MM.1S (cell line): ENCODE measurements around the gene PSD2.

Source experiments
- DNase-seq: peaks from one replicate; pipeline ENCODE4 v3.0.0-alpha.2; 2015
- H2AFZ ChIP-seq: fragments of 300-600 bp; sonication (generic); 2 replicates; pipeline ENCODE4 v1.6.0; 2016; ENCODE audit warnings: antibody characterized with exemption, low read length
- H3F3A ChIP-seq: fragments of 300-600 bp; sonication (generic); 2 replicates; pipeline ENCODE4 v1.6.1; 2016; ENCODE audit warnings: mild to moderate bottlenecking, antibody characterized with exemption, low read length, moderate library complexity, mixed read lengths; ENCODE audit not compliant: insufficient read depth
- H3K27ac ChIP-seq: fragments of 300-600 bp; sonication (generic); 2 replicates; pipeline ENCODE4 v1.5.1; 2016; ENCODE audit warnings: mild to moderate bottlenecking, low read length
- H3K27me3 ChIP-seq: fragments of 300-600 bp; sonication (generic); replicated peaks from 2 replicates; pipeline ENCODE4 v1.6.0; 2016; ENCODE audit warnings: low read length; ENCODE audit not compliant: insufficient read depth
- H3K36me3 ChIP-seq: fragments of 300-600 bp; sonication (generic); replicated peaks from 2 replicates; pipeline ENCODE4 v1.6.1; 2016; ENCODE audit warnings: mild to moderate bottlenecking, low read length, mixed read lengths; ENCODE audit not compliant: insufficient read depth
- H3K4me1 ChIP-seq: fragments of 300-600 bp; sonication (generic); 2 replicates; pipeline ENCODE4 v1.6.1; 2016; ENCODE audit warnings: low read length, mixed read lengths
- H3K4me2 ChIP-seq: fragments of 300-600 bp; sonication (generic); 2 replicates; pipeline ENCODE4 v1.6.0; 2016; ENCODE audit warnings: low read depth, low read length
- H3K4me3 ChIP-seq: fragments of 300-600 bp; sonication (generic); 2 replicates; pipeline ENCODE4 v1.5.1; 2016; ENCODE audit warnings: low read length, mixed read lengths
- H3K79me2 ChIP-seq: fragments of 300-600 bp; sonication (generic); 2 replicates; pipeline ENCODE4 v1.6.1; 2016; ENCODE audit warnings: mixed run types, low read length, mixed read lengths
- H3K9ac ChIP-seq: fragments of 300-600 bp; sonication (generic); 2 replicates; pipeline ENCODE4 v1.6.1; 2016; ENCODE audit warnings: low read length, mixed read lengths
- H3K9me2 ChIP-seq: fragments of 300-600 bp; sonication (generic); replicated peaks from 2 replicates; pipeline ENCODE4 v1.6.1; 2016; ENCODE audit warnings: mild to moderate bottlenecking, low read length, mixed read lengths; ENCODE audit not compliant: insufficient read depth
- H3K9me3 ChIP-seq: fragments of 300-600 bp; sonication (generic); replicated peaks from 2 replicates; pipeline ENCODE4 v1.6.1; 2016; ENCODE audit warnings: mild to moderate bottlenecking, low read length, mixed read lengths; ENCODE audit not compliant: insufficient read depth
- H4K20me1 ChIP-seq: fragments of 300-600 bp; sonication (generic); 2 replicates; pipeline ENCODE4 v1.6.1; 2016; ENCODE audit warnings: mild to moderate bottlenecking, low read length, moderate library complexity, mixed read lengths; ENCODE audit not compliant: insufficient read depth
- CTCF ChIP-seq: fragments of 300-600 bp; sonication (generic); IDR thresholded peaks from 2 replicates; pipeline ENCODE4 v1.5.1; 2016; ENCODE audit warnings: antibody characterized with exemption, low read length, mixed read lengths
- EZH2 ChIP-seq: fragments of 300-600 bp; sonication (generic); optimal IDR thresholded peaks from 2 replicates; pipeline ENCODE3; 2017; ENCODE audit warnings: low read depth, mild to moderate bottlenecking, antibody characterized with exemption, low read length, mixed read lengths
- EZH2phosphoT487 ChIP-seq: fragments of 300-600 bp; sonication (generic); IDR thresholded peaks from 2 replicates; pipeline ENCODE4 v1.6.1; 2018; ENCODE audit warnings: antibody characterized with exemption, low read length

The PSD2 gene

DNA sequence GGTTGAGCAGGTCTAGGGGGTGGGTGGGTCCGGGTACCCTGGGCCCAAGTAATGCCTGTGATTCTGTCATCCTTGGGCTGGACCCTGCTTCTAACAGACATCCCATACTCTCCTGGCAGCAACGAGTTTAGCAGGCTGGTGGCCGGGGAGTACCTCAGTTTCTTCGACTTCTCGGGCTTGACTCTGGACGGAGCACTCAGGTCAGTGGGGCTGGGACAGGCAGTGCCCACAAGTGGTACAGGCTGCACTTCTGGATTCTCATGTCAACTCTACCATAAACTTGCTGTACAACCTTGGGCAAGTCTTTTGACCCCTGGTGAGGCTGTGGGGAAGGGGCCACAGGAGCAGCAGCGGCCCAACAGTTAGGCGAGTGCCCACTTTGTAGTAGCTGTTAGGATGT is 21.8 kb downstream of the PSD2 start:
- Histone ChIP-seq H3K9ac (no peak overlapping the region), H3K4me2 (no peak overlapping the region), H3K36me3 (no peaks in the 10 kb centered on the region), H3K79me2 (no peaks in the 10 kb centered on the region), H3K9me3 (no peaks in the 10 kb centered on the region), H3K9me2 (no peaks in the 10 kb centered on the region), H2AFZ (no peak overlapping the region), H3K4me3 (no peak overlapping the region), H3F3A (no peaks in the 10 kb centered on the region), H3K27ac (no peak overlapping the region), H3K27me3 (peaks cover 62% of the 10 kb centered on the region), H3K4me1 (no peaks in the 10 kb centered on the region), H4K20me1 (no peaks in the 10 kb centered on the region)
- no peak for TF ChIP-seq EZH2phosphoT487
- no peak for TF ChIP-seq EZH2
- no peak for TF ChIP-seq CTCF
- no peak for DNase-seq

GRCh38 chr5:139817970-139818369 is 22.4 kb downstream of the PSD2 start:
- no peaks in the 10 kb centered on the region for H4K20me1 ChIP-seq
- no peak for TF ChIP-seq CTCF
- no peak overlapping the region for H2AFZ ChIP-seq
- H3F3A ChIP-seq = no peaks in the 10 kb centered on the region
- no peak for DNase-seq
- H3K9me3 ChIP-seq = no peaks in the 10 kb centered on the region
- peaks cover 56% of the 10 kb centered on the region for H3K27me3 ChIP-seq
- no peaks in the 10 kb centered on the region for H3K4me1 ChIP-seq
- no peaks in the 10 kb centered on the region for H3K36me3 ChIP-seq
- no peak overlapping the region for H3K4me2 ChIP-seq
- H3K9ac ChIP-seq = no peak overlapping the region
- H3K4me3 ChIP-seq = no peak overlapping the region
- no peak overlapping the region for H3K27ac ChIP-seq
- no peaks in the 10 kb centered on the region for H3K79me2 ChIP-seq
- no peaks in the 10 kb centered on the region for H3K9me2 ChIP-seq

GRCh38 chr5:139820130-139820529 is 24.5 kb downstream of the PSD2 start:
- H3K36me3 ChIP-seq = no peaks in the 10 kb centered on the region
- no peak for DNase-seq
- H2AFZ ChIP-seq = no peak overlapping the region
- H3K4me3 ChIP-seq = no peak overlapping the region
- H3K79me2 ChIP-seq = no peaks in the 10 kb centered on the region
- H3K4me1 ChIP-seq = no peaks in the 10 kb centered on the region
- peaks cover 35% of the 10 kb centered on the region for H3K27me3 ChIP-seq
- H3F3A ChIP-seq = no peaks in the 10 kb centered on the region
- H3K9me3 ChIP-seq = no peaks in the 10 kb centered on the region
- no peak for TF ChIP-seq CTCF
- no peak for TF ChIP-seq EZH2
- no peak for TF ChIP-seq EZH2phosphoT487
- no peak overlapping the region for H3K27ac ChIP-seq
- H3K9ac ChIP-seq = no peak overlapping the region
- H3K9me2 ChIP-seq = no peaks in the 10 kb centered on the region
- H4K20me1 ChIP-seq = no peaks in the 10 kb centered on the region
- H3K4me2 ChIP-seq = no peak overlapping the region
